ENCODE measurements around the gene STN1.

DNA sequence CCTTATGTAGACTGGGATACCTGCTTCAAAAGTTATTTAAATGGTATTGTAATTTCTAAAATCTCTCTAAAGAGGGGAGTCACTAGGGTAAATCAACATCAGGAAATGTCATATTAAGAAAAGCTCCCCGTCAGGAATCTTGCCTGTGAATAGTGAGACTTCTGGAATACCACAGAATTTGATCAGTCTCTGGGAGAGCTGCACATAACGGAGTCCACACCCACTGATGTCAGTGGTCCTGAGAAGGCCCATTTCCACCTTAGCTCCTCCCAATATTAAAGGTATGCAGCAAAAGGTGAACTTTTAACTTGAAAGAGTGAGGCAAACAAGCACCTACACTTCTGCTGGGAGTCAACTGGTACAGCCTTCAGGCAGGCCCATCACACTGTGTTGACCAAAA lies 27.3 kb downstream of the STN1 start:
- no peak for TF ChIP-seq POLR2AphosphoS5 (IDR thresholded peaks at IDR 0.05)
- TF ChIP-seq, protein P1, sequence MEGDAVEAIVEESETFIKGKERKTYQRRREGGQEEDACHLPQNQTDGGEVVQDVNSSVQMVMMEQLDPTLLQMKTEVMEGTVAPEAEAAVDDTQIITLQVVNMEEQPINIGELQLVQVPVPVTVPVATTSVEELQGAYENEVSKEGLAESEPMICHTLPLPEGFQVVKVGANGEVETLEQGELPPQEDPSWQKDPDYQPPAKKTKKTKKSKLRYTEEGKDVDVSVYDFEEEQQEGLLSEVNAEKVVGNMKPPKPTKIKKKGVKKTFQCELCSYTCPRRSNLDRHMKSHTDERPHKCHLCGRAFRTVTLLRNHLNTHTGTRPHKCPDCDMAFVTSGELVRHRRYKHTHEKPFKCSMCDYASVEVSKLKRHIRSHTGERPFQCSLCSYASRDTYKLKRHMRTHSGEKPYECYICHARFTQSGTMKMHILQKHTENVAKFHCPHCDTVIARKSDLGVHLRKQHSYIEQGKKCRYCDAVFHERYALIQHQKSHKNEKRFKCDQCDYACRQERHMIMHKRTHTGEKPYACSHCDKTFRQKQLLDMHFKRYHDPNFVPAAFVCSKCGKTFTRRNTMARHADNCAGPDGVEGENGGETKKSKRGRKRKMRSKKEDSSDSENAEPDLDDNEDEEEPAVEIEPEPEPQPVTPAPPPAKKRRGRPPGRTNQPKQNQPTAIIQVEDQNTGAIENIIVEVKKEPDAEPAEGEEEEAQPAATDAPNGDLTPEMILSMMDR (IDR thresholded peaks at IDR 0.05), result no peak
